ENCODE data around the gene OR10AD1.
"Not testable (repeated sequence)": the region's sequence is repeated elsewhere in the genome, so short reads cannot be mapped to it uniquely, and the experiment has no call there.

Gene OR10AD1

DNA sequence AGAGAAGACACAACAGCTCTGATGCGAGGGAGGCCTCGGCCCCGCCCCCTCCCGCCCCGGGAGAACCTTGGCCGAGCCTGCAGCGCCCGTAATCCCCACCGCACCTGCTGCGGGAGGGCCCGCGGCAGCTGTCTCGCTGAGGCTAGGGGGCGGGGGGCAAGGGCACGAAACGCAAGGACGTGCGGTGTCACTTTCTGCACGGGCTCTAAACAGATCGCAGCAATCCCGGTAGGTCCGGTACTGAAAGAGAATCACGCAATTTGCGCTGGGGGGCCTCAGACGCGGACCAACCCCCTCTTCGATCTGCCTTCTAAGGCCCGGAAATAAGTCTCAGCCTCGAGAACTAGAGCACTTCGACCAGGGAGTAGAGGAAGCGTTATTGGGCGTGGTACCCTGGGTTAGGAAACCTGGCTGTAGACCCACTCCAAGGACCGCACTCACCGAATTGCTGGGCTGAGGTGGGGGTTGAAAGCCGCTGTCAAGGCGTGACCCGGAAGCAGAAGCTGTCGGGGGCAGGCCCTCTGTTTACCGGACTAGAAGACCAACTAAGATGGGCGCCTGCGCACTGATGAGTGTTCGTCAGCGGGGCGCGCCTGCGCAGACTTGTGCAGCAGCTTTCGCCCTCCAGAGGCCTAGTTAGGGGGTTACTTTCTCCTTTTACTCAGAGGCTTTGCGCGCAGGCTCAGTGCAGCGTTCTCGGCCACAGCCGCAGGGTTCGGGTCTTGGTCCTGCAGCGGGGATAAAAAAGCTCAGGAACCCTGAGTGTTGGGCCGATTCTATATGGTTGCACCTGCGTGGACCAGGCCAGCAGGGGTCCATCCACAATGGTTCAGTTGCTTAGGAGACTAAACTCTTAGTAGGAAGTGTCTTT lies 45.8 kb downstream of the OR10AD1 start, which contains the start of gene ASB8:
ASB8 (minus strand) TSS at position 498 of the 871 bp plus-strand sequence. CDS start 4,019 bp downstream, outside the sequence.
- DNase-seq: peak; percentile 98 to 99 (median 98)
- peak within 1 kb of the TSS; percentile 58 to 89 for H3K27ac ChIP-seq (ENCODE audit: insufficient read depth in 1 of 2, low read depth in 1 of 2, low read length in 2 of 2, poor library complexity in 1 of 2, severe bottlenecking in 2 of 2)
- WGBS (ENCODE audit: insufficient coverage): 0% methylated on average over 50 of the region's 56 CpGs

DNA sequence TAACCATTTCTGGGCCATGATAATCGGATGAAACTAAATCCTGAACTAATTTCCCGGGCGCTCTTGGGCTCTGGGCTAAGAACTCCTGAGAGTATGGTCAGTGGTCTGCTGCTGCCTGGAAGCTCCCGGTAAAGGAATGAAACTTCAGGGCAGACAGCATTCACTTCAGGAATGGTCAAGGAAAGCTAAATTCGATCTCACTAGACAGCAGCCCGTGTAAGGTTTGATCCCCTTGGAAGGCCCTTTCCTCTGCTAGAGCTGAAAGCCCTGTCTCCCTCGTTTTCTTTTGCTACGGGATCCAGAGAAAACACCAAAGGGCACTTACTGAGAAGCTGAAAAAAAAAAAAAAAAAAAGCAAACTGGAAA lies 46.5 kb downstream of the OR10AD1 start:
- 45% methylated on average over 7 of the region's 8 CpGs for WGBS (ENCODE audit: insufficient coverage)
- no peaks in the 10 kb centered on the region for H3K27me3 ChIP-seq (replicated peaks in 2 of 5; ENCODE audit: control insufficient read depth in 4 of 5, insufficient read depth in 5 of 5, low read length in 4 of 5)
- peak overlapping the region; percentile 77 to 99 (median 95) for H3K4me3 ChIP-seq (ENCODE audit: control insufficient read depth in 1 of 7, extremely low read depth in 1 of 7, insufficient read depth in 4 of 7, low read depth in 2 of 7, low read length in 6 of 7)
- DNase-seq: no peak
- CTCF ChIA-PET: interaction anchor here (0.9 to 1.7 kb wide), 5 partner anchors 25 to 64 kb away, joined by 3 read pairs; partner anchors contain the start of gene SENP1
- H3K4me1 ChIP-seq (ENCODE audit: control extremely low read depth in 1 of 4, control insufficient read depth in 4 of 4, insufficient read depth in 4 of 4, low read length in 3 of 4): peaks cover 25 to 42% (median 41%) of the 10 kb centered on the region in 4 experiments
- POLR2A ChIA-PET: interaction anchor here (1.0 to 1.5 kb wide), 2 partner anchors 51 to 72 kb away, joined by 3 to 8 read pairs; partner anchors contain the start of gene SENP1
- peak overlapping the region; percentile 58 to 89 for H3K27ac ChIP-seq (ENCODE audit: insufficient read depth in 1 of 2, low read depth in 1 of 2, low read length in 2 of 2, poor library complexity in 1 of 2, severe bottlenecking in 2 of 2)
- H3K36me3 ChIP-seq (ENCODE audit: control insufficient read depth in 4 of 4, insufficient read depth in 4 of 4, low read length in 3 of 4): peaks cover 0 to 18% (median 14%) of the 10 kb centered on the region in 4 experiments
- H3K9me3 ChIP-seq (ENCODE audit: control extremely low read depth in 1 of 5, control insufficient read depth in 4 of 5, insufficient read depth in 2 of 5, low read depth in 1 of 5, low read length in 4 of 5): no peaks in the 10 kb centered on the region

More for the DNA sequence above, 45.8 kb downstream of the OR10AD1 start, which contains the start of gene ASB8:
- Histone ChIP-seq H3K9me3 (ENCODE audit: control extremely low read depth in 1 of 5, control insufficient read depth in 4 of 5, insufficient read depth in 2 of 5, low read depth in 1 of 5, low read length in 4 of 5) (no peaks in the 10 kb centered on the region), H3K36me3 (ENCODE audit: control insufficient read depth in 4 of 4, insufficient read depth in 4 of 4, low read length in 3 of 4) (peaks cover 0 to 14% (median 11%) of the 10 kb centered on the region in 4 experiments), H3K4me3 (ENCODE audit: control insufficient read depth in 1 of 7, extremely low read depth in 1 of 7, insufficient read depth in 4 of 7, low read depth in 2 of 7, low read length in 6 of 7) (peak within 1 kb of the TSS; percentile 77 to 99 (median 95)), H3K4me1 (ENCODE audit: control extremely low read depth in 1 of 4, control insufficient read depth in 4 of 4, insufficient read depth in 4 of 4, low read length in 3 of 4) (peaks cover 26 to 46% (median 45%) of the 10 kb centered on the region in 4 experiments), H3K27me3 (replicated peaks in 2 of 5; ENCODE audit: control insufficient read depth in 4 of 5, insufficient read depth in 5 of 5, low read length in 4 of 5) (no peaks in the 10 kb centered on the region)
- CTCF ChIA-PET: interaction anchor here (0.7 to 1.7 kb wide), 10 partner anchors 24 to 68 kb away, joined by 3 to 8 read pairs (median 3); partner anchors contain the start of gene SENP1
- POLR2A ChIA-PET: interaction anchor here (1.0 to 1.5 kb wide), 2 partner anchors 52 to 73 kb away, joined by 3 to 8 read pairs; partner anchors contain the start of gene SENP1

DNA sequence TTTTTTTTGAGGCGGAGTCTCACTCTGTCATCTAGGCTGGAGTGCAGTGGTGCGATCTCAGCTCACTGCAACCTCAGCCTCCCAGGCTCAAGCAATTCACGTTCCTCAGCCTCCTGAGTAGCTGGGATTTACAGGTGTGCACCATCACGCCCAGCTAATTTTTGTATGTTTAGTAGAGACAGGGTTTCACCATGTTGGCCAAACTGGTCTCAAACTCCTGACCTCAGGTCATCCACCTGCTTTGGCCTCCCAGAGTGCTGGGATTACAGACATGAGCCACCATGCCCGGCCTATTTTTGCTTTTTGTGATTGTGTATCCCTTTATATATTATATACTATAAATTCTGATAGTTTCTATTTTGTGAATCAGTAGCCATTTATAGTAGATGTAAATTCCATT lies 47.3 kb downstream of the OR10AD1 start:
- POLR2A ChIA-PET: not testable (repeated sequence)
- CTCF ChIA-PET: interaction anchor here (0.8 to 1.0 kb wide), 2 partner anchors 37 to 50 kb away, joined by 3 to 4 read pairs; partner anchors contain the start of genes PFKM and SENP1

More for the DNA sequence above, 47.3 kb downstream of the OR10AD1 start:
- Histone ChIP-seq H3K4me1 (ENCODE audit: control extremely low read depth in 1 of 4, control insufficient read depth in 4 of 4, insufficient read depth in 4 of 4, low read length in 3 of 4) (peaks cover 20 to 34% (median 33%) of the 10 kb centered on the region in 4 experiments), H3K36me3 (ENCODE audit: control insufficient read depth in 4 of 4, insufficient read depth in 4 of 4, low read length in 3 of 4) (peaks cover 0 to 27% (median 19%) of the 10 kb centered on the region in 4 experiments), H3K4me3 (ENCODE audit: control insufficient read depth in 1 of 7, extremely low read depth in 1 of 7, insufficient read depth in 4 of 7, low read depth in 2 of 7, low read length in 6 of 7) (peak overlapping the region in 2 of 7 experiments; percentile 93 to 98)
- not testable (repeated sequence) for H3K9me3 ChIP-seq (ENCODE audit: control extremely low read depth in 1 of 5, control insufficient read depth in 4 of 5, insufficient read depth in 2 of 5, low read depth in 1 of 5, low read length in 4 of 5); DNase-seq; H3K27ac ChIP-seq (ENCODE audit: insufficient read depth in 1 of 2, low read depth in 1 of 2, low read length in 2 of 2, poor library complexity in 1 of 2, severe bottlenecking in 2 of 2); H3K27me3 ChIP-seq (replicated peaks in 2 of 5; ENCODE audit: control insufficient read depth in 4 of 5, insufficient read depth in 5 of 5, low read length in 4 of 5)
- 100% methylated on average over 2 of the region's 5 CpGs for WGBS (ENCODE audit: insufficient coverage)

Data from common myeloid progenitor, CD34-positive (primary cell).